Measurements from ENCODE around the gene CYGB.

GRCh38 chr17:76562734-76563148, 25.2 kb upstream of the CYGB start:
- no peak for TF ChIP-seq EZH2phosphoT487 (IDR thresholded peaks at IDR 0.05; ENCODE audit: borderline replicate concordance, low read length)
- no peak for TF ChIP-seq CTCF (IDR thresholded peaks at IDR 0.05; ENCODE audit: low read depth, low read length, poor library complexity, severe bottlenecking)

Data from DOHH2 (cell line).